GM08714 (cell line): ENCODE results near the gene HADHA.

Source experiments
- H3K4me3 ChIP-seq: fragments of 200-500 bp; sonication (Bioruptor generic); 2 replicates; pipeline ENCODE4 v1.5.1; 2014; ENCODE audit warnings: mild to moderate bottlenecking, low read length, inconsistent platforms
- ZNF274 ChIP-seq: IDR thresholded peaks from 2 replicates; pipeline ENCODE4 v1.6.1; 2012; ENCODE audit warnings: mild to moderate bottlenecking, low read depth, low read length

HADHA gene

DNA sequence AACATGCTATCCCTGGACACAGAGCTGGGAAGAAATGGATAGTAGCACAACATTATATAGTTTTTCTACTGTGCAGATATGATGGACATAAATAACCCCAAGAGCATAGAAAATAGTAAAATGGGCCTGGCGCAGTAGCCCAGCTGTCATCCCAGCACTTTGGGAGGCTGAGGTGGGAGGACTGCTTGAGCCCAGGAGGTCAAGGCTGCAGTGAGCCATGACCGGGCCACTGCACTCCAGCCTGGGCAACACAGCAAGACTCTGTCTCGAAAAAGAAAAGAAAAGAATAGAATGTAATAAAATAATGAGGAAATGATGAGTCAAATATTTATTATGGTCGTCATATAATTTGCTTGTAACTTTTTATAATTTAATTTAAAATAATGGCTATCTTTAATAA lies 79.0 kb downstream of the HADHA start:
- TF ChIP-seq ZNF274: no peak
- H3K4me3 ChIP-seq: no peak overlapping the region

DNA sequence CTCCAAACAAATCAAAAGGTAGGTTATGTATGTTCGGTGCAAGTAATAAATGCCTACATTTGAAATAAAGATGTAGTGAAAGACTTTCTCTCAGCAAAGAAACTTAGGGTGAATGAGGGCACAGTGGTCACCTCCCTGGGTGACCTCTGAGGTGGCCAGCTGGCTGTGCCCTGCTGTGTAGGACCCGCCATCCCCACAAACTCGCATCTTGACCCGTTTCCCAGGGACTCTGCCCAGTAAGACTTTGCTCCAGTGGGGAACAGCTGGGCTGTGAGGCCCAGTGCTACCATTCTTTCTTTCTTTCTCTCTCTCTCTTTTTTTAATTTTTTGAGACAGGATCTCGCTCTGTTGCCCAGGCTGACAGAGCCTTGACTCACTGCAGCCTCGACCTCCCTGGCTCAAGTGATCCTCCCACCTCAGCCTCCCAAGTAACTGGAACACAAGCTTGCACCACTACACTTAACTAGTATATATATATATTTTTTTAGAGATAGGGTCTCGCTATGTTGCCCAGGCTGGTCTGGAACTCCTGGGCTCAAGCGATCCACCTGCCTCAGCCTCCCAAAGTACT lies 79.7 kb downstream of the HADHA start:
- TF ChIP-seq ZNF274: no peak
- H3K4me3 ChIP-seq: no peak overlapping the region

DNA sequence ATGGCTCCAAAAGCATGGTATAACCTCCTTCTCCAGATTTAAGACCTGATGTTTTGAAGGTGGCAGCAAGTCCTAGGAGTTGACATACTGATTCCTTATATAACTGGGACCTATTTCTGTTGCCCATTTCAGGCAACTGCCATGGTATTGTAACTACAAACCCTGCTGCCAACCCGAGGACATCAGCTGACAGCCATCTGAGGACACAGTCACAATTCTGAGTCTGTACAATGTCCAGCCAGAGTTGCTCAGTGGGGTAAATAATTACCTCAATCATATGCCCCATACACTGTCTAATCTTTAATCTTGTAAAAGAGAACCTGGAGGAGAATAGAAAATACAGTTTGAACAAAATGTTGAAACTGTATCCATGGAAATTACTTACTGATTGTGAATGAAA lies 80.2 kb downstream of the HADHA start:
- no peak overlapping the region for H3K4me3 ChIP-seq
- no peak for TF ChIP-seq ZNF274

DNA sequence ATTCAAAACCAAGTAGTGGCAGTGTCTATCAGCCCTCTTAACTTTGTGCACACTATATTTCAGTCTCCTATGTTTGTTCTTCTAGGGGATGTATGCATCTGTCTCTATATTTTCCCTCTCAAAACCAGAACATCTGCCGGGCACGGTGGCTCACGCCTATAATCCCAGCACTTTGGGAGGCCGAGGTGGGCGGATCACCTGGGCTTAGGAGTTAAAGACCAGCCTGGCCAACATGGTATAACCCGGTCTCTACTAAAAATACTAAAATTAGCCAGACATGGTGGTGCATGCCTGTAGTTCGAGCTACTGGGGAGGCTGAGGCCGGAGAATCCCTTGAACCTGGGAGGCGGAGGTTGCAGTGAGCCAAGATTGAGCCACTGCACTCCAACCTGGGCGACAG lies 81.5 kb downstream of the HADHA start:
- no peak for TF ChIP-seq ZNF274

DNA sequence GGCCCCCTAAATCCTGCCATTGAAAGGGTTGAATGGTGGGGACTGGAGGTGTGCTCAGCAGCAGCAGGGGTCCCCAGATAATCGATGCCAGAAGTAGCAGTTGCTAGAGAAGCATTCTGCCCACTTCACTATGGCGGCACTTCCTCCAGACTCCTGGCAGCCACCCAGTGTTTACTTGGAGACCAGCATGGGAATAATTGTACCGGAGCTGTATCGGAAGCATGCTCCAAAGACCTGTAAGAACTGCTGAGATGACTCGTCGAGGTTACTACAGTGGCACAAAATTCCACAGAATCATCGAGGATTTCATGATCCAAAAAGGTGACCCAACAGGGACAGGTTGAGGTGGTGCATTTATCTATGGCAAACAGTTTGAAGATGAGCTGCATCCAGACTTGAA lies 82.5 kb downstream of the HADHA start:
- H3K4me3 ChIP-seq: no peak overlapping the region
- no peak for TF ChIP-seq ZNF274

More for the DNA sequence above, 81.5 kb downstream of the HADHA start:
- H3K4me3 ChIP-seq: no peak overlapping the region

DNA sequence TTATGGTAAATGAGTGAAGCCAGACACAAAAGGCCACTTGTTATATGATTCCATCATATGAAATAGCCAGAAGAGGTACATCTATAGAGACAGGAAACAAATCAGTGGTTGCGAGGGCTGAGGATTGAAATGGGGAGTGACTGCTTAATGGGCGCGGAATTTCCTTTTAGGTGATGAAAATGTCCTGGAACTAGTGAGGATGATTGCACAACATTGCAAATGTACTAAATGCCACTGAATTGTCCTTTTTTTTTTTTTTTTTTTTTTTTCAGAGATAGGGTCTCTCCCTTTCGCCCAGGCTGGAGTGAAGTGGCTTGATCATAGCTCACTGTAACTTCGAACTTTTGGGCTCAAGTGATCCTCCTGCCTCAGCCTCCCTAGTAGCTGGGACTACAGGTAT lies 86.9 kb downstream of the HADHA start:
- no peak overlapping the region for H3K4me3 ChIP-seq
- no peak for TF ChIP-seq ZNF274

DNA sequence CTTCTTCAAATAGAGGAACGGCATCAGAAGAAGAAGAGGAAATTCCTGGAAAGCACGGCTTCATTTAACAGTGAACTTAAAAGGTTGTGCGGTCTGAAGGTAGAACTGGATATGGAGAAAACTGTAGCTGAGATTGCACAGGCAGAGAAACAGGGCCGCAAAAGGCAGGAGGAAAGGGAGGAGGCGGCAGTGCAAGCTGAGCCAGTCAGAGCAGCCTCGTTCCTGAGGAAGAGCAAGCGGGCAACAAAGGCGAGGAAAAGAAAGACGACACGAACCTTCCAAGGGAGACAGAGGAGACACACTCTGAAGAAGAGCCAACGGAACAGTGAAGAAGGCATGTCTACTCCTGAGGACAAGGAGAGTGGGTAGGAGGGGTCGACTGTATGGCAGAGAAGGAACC lies 94.2 kb downstream of the HADHA start:
- H3K4me3 ChIP-seq: no peak overlapping the region
- TF ChIP-seq ZNF274: no peak

DNA sequence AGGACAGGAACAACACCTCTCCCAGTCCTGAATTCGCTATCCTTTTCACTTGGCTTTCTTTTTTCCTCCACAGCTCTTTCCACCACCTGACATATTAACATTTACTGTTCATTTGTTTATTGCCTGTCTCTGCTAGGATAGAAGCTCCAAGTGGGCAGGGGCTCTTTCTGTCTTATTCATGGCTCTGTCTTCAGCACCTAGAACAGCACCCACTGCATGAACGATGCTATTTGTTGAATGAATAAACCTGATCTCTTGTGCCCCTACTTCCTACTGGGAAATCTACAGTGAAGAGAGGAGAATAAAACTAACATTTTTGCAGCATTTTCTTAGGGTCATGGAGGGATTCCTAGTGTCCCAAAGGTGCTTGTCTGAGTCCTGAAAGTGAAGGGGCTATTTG lies 95.9 kb downstream of the HADHA start:
- TF ChIP-seq ZNF274: no peak
- no peak overlapping the region for H3K4me3 ChIP-seq

DNA sequence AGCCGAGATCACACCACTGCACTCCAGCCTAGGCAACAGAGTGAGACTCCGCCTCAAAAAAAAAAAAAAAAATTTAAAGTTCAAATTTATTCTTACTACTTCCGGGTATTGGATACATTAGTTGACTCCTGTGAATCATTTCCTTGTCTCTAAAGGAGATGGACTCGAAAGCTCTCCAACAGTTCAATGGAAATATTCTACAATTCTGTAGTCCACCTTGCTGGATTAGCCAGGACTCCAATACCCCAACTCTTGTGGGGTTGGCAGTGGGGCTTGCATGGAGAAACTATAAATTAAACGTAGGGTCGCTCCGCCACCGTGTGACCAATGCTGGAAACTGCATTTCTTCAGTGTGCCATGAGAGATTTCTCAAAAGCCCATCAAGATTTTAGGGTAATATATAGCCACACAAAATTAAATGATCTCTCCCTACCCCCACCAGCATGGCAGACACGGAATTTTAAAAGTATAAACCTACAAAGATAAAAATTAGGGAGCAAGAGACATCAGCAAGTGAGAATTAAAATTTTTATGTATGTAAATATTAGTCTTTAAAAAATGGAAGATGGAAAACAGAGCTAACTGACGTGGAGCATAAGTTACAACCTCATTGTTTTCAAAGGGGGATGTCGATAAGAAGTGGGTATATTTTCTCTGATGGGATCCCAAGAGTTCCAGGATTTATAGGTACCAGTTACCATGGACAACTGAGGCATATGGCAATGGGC lies 99.3 kb downstream of the HADHA start:
- no peak overlapping the region for H3K4me3 ChIP-seq
- no peak for TF ChIP-seq ZNF274

DNA sequence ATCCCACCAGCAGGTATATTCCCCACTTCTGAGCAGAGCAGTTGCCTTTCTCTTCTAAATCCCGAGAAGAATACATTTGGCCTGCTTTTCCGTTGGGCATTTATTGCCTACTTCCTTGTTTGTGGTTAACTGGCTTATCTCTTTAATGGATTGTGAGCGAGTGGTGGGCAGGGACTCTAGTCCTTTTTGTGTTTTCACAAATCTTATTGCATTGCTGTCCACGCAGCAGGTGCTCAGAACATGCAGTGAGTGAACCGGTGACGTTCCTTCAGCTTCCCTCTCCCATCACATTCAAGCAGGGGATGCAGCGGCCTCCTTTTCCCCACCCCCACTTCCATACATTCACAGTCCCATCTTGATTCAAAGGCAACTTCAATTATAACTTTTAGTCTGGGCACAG lies 100.4 kb downstream of the HADHA start:
- TF ChIP-seq ZNF274: no peak
- H3K4me3 ChIP-seq: no peak overlapping the region

DNA sequence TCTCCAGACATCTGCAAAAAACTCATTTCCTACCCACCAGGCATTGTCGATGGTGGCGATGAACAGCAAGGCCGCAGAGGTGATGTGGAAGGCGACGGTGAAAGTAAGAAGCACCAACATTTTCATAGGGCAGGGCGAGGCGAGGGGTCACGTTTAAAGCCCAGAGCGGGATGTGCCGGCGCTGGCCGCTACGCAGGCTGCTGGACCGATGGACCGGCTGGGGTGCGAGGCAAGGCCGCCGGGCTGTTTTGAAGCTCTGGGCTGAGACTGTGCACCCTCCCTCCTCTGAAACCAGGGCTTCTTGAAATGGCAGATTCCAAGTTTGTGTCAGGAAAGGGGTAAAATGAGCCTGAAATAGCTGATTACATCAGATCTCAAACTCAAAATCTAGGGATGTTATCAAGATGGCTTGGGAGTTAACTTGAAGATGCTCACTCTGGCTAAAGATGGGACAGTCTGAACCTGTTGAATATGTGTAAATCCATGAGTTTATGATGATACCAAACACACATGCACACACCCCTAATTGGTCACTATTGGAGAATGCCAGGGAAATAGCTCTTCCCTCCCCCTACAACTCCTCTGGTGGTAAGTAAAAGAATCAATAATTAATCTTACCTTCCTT lies 103.2 kb downstream of the HADHA start:
- no peak overlapping the region for H3K4me3 ChIP-seq
- no peak for TF ChIP-seq ZNF274
